Activated CD4-positive, alpha-beta T cell treated with anti-CD3 and anti-CD28 coated beads for 48 hours (primary cell): Measurements from ENCODE around the gene XKRX.

ENCODE experiments used
- DNase-seq: peaks from one replicate; pipeline ENCODE4 v3.0.0-alpha.2; 2020

Gene XKRX

DNA sequence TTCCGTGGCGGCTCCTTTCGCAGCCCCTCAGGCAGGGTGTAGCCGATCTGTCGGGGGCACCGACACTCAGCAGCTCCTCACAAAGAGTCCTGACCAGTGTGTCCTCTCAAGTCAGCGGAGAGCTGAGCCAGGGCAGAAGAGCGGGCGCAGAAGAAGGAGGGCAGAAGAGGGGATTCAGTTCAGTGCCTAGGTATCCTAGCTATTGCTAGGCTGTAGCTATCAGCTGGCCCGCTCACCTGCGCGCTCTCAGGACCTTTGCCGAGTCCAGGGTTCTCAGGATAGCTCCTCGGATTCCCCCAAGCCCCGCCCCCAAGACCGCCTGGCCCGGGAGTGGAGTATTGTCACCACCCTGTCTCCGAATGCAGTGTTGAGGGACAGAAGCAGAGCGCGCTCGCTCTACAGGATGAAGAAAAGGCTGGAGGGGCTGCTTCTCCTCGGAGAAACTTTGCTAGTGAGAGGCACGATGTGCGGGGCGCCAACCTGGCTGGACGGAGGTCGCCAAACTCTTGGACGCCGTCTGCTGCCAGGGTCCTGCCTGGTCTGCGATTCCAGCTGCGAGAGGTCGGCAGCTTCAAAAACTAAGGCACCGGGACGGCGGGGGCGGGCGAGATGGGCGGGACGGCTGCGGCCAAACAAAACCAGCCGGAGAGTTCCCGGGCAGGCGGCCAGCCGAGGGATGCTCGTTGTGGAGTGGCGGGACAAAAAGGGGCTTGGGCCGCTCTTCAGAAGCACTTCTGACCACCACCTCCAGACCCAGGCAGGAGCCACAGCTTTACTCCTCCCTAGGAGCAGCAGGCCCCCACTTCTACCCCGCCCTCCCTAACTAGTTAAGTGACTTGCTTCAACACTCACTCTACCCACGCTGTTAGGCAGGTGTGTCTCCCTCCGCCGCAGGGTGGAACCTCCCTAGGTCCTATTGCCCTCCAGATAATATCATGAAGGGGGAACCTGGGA is at the start of gene XKRX:
XKRX (minus strand) TSS at position 258 of the 954 bp plus-strand sequence. CDS start 613 bp downstream, outside the sequence.
- DNase-seq: peak; percentile 64

GRCh38 chrX:100976211-100976610 is 47.5 kb upstream of the XKRX start:
- DNase-seq: no peak

DNA sequence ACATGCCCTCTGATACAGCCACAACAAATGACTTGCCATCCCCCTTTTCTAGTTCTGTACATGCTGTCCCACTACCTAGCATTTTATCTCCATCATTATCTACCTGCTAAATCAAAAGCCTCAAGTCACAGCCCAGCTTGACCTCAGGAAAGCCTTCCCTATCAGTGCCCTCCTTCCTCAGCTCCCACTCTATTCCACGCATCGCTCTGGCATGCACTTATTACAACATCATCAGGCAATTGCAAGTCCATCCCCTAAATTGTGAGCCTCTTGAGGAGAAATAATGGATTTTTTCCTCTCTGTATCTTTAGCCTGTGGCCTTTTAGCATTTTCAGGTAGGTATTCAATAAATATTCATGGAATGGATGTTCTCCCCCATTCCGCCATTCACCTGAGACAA is 46.5 kb upstream of the XKRX start:
- DNase-seq: no peak

DNA sequence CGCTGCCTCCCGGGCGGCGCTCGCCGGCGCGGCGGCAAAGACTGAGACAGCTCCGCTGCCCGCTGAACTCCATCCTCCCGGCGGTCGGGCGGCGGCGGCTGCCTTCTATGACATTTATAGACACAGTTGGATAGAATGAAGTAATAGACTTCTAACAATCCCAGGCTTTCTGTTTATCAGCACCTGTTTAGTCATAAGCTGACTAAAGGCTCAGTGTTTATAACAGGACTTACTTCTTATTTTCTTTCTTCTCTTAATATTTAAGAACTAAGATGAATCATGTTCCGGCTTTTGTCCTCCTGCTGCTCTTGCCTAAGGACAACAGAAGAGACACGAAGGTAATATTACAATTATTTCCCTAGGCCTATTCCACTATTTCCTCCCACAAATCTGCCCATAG is 44.7 kb upstream of the XKRX start:
- DNase-seq: no peak

DNA sequence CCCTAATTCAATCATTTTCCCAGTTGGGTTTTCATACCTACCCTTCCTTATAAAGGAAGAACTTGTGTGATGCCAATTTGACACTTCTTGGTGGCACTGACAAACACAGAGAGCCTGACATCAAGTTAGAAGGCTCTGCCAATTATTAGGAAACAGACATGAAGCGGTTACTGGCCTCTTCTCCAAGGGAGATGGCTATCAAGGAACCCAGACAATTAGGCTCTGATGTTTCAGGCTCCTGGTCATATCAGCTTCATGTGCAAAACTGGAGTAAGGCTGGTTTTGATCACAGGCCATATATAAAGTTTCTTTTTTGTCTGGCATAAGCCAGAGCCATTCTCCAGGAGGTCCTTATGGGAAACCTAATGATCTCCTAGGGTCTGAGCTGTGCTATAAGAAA is 41.2 kb upstream of the XKRX start:
- no peak for DNase-seq

GRCh38 chrX:100969408-100969807 is 40.7 kb upstream of the XKRX start, which contains the start of gene ARL13A:
Gene ARL13A (plus strand): TSS chrX:100969708. CDS start chrX:100973690, 3,982 bp downstream.
- DNase-seq: no peak

DNA sequence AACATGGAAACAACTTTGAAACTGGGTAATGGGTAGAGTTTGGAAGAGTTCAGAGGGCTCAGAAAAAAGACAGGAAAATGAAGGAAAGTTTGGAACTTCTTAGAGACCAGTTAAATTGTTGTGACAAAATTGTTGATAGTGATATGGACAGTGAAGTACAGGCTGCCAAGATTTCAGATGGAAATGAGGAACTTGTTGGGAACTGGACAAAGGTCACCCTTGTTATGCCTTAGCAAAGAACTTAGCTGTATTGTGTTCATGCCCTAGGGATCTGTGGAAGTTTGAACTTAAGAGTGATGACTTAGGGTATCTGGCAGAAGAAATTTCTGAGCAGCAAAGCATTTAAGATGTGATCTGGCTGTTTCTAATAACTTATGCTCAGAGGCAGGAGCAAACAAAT is 35.6 kb upstream of the XKRX start:
- no peak for DNase-seq

GRCh38 chrX:100962811-100963210 is 34.1 kb upstream of the XKRX start:
- DNase-seq: no peak

GRCh38 chrX:100948557-100948956 is 19.8 kb upstream of the XKRX start:
- no peak for DNase-seq

GRCh38 chrX:100946299-100946927 is 17.7 kb upstream of the XKRX start:
- DNase-seq: no peak

DNA sequence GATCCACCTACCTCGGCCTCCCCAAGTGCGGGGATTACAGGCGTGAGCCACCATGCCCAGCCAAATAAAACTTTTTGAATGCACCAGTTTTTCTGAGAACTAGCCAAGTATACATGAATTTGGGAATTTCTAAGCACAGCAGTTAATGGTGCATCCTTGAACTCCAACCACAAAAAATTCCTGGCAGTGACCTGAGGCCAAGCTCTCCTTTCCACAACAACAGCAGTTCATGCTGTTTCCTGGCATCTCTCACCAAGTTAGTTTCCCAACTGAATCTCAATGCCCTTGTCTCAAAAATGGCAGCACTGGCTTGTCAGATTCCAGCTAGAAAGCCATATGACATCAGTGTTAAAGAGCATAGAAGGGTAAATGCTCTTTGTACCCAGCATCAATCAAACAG is 15.9 kb upstream of the XKRX start:
- no peak for DNase-seq

DNA sequence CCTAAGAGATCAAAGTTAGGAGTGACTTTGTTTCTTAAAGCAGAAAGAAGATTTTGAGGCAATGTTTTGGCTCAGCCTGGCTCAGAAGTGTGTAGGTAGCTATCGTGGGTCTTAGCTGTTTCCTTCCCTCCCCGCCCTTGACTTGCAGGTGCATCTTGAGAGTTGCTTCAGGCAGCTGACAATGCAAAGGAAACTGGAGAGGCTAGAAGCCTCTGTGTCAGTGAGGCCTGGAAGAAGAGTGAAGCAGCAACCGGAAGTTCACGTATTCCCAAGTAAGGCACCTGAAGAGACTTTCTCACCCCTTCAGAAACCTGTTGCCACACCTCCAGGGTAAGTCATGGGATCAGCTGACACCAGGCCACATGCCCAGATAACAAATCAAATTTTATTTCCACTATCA is 10.6 kb upstream of the XKRX start:
- no peak for DNase-seq

- DNase-seq: no peak
These were observed 7.0 kb upstream of the XKRX start for GRCh38 chrX:100935767-100936166.

- DNase-seq: no peak
These were observed 3.2 kb upstream of the XKRX start for GRCh38 chrX:100931925-100932285.

- peak; percentile 21 for DNase-seq
These were observed 2.7 kb upstream of the XKRX start for GRCh38 chrX:100931218-100931924.

GRCh38 chrX:100926453-100926852 is 2.3 kb downstream of the XKRX start:
- no peak for DNase-seq

DNA sequence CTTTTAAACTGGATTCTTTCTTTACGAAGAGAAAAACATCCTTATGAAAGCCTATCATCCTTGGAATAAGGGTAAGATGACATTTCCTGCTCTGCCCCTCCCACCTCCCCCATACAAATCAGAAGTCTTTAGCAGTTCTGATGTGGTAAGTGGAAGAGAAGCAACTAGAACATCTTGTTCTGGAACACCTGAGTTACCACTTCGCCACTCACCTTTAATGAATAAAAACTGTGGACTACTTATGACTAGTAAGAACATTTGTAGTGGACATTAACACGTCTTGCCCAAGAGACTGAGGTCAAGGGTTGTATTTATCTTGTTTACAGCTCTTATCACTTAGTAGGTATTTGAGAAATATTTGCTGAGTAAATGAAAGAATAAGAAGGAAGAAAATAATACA is 4.3 kb downstream of the XKRX start:
- no peak for DNase-seq

DNA sequence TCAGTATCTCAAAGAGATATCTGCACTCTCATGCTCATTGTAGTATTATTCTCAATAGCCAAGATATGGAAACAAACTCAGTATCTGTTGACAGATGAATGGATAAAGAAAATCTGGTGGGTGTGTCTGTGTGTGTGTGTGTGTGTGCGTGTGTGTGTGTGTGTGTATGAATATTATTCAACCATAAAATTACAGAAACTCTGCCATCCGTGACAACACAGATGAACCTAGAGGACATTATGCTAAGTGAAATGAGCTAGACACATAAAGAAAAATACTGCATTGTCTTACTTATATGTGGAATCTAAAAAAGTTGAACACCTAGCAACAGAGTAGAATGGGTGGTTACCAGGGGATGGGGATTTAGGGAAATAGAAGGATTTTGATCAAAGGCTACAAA is 13.2 kb downstream of the XKRX start:
- DNase-seq: no peak

- no peak for DNase-seq
These were observed 15.6 kb downstream of the XKRX start for GRCh38 chrX:100913111-100913510.

GRCh38 chrX:100911731-100912130 is 17.0 kb downstream of the XKRX start:
- DNase-seq: no peak

DNA sequence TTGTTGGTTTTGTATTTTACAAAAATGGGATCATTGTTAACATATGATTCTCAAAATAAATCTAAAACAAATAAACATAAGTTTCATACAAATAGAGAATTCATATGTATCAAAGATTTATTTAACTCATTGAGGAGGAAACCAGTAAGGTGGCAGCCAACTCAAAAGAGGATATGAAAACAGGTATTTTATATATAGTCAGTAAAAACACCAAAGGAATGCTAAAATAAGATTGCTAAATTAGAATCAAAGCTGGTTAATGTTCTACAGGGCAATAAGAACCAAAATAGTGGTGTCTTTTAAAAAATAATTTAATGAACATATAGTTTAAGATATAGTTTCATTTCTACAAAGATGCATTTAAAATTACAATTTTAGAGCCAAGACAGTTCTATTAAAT is 23.1 kb downstream of the XKRX start:
- DNase-seq: no peak

DNA sequence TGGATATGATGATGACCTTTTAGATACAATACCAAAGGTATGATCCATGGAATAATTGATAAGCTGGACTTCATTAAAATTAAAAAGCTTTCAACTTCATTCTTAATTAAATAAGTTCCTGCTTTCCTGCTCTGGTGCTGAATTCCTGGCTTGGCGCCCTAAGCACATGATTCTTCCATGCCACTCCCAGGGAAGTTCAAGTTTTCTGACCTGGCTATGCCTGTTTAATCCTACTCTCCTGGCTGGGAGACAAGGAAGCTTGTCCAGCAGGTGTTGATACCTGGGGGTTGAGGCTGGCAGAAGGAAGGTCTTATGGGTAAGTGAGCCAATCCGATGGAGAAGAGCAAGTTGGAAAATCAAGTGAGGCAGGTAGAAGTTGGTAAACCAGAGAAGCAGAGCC is 24.3 kb downstream of the XKRX start:
- no peak for DNase-seq

DNA sequence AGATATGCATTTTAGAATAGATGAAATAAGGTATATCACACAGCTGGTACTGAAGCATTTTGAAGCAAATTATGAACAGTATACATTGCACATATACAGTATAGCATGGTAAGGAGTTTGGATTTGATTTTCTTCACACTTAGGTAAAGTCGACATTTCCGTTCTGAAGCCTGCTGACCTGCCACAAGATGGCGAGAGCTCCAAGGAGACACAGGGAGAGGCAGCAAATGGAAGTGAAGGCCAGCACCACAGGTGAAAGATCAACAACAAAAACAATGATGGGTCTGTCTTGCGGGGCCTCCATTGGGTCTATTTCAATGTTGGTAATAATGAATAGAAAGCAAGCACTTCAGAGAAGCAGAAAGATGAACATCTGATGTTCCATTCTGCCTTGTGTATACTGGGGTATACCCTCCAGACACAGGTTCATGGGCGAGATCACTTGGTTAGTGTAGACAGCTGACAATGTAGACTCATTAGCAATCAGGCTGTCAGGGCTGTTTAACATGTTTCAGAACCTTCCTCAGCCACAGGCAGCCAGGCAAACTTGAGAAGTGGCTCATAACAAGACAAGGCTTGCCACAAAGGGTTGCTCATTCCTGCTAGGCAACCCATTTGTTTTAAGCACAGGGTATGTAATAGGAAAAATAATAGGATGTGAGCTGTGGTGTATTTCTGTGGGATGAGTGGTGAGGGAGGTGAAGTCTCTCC is 33.2 kb downstream of the XKRX start:
- peak; percentile 24 for DNase-seq
